ENCODE results near the gene GABRB1. TPM values are rescaled to one million over a fixed set of nuclear protein-coding genes. Genes with fewer than 3 reads are reported as not detected.

The GABRB1 gene
- total RNA-seq, 2 experiments from 2014 or later = not detected

GRCh38 chr4:47084795-47085194 is 53.4 kb downstream of the GABRB1 start:
- no peaks in the 10 kb centered on the region for H3K4me1 ChIP-seq (ENCODE audit: insufficient read depth, low read length, poor library complexity, severe bottlenecking)
- no peaks in the 10 kb centered on the region for H4K20me1 ChIP-seq (ENCODE audit: insufficient read depth, low read length)
- ChIA-PET POLR2A (no interaction called here), CTCF (ENCODE audit: unreplicated experiment) (interaction anchor here (1.2 kb wide), 1 partner anchor 37 kb away, joined by 3 read pairs; no protein-coding TSS in a partner anchor)
- H3K36me3 ChIP-seq (ENCODE audit: insufficient read depth, low read length) = no peaks in the 10 kb centered on the region
- H3K9me3 ChIP-seq (ENCODE audit: low read length) = no peaks in the 10 kb centered on the region
- no TSS peak for BruUV-seq (replicated peaks)
- H3K4me3 ChIP-seq (ENCODE audit: low read depth, low read length, poor library complexity, severe bottlenecking) = no peak overlapping the region
- DNase-seq (ENCODE audit: low spot score) = no peak
- H3K4me2 ChIP-seq (ENCODE audit: low read length) = no peak overlapping the region
- no peak overlapping the region for H3K27ac ChIP-seq (ENCODE audit: low read depth, low read length, poor library complexity, severe bottlenecking)
- TF ChIP-seq EZH2phosphoT487 (IDR thresholded peaks at IDR 0.05; ENCODE audit: borderline replicate concordance, low read depth, low read length) (no peak), CTCF (conservative IDR thresholded peaks at IDR 0.05; ENCODE audit: low read length) (no peak)
- intact Hi-C loops (cut with micrococcal nuclease; ENCODE audit: unreplicated experiment) = no loop called here
- no peaks in the 10 kb centered on the region for H3K9me2 ChIP-seq (ENCODE audit: insufficient read depth, low read length)
- H3K79me2 ChIP-seq (ENCODE audit: insufficient read depth, low read depth, low read length) = no peaks in the 10 kb centered on the region
- no peak overlapping the region for H2AFZ ChIP-seq (ENCODE audit: low read length)

GRCh38 chr4:47088298-47088697 is 56.9 kb downstream of the GABRB1 start:
- POLR2A ChIA-PET = interaction anchor here (0.8 kb wide), 1 partner anchor 20 kb away, joined by 3 read pairs; no protein-coding TSS in a partner anchor
- CTCF ChIA-PET (ENCODE audit: unreplicated experiment) = no interaction called here
- intact Hi-C loops (cut with micrococcal nuclease; ENCODE audit: unreplicated experiment) = no loop called here
- no peak for TF ChIP-seq CTCF (conservative IDR thresholded peaks at IDR 0.05; ENCODE audit: low read length)
- no peak for TF ChIP-seq EZH2phosphoT487 (IDR thresholded peaks at IDR 0.05; ENCODE audit: borderline replicate concordance, low read depth, low read length)
- BruUV-seq (replicated peaks) = no TSS peak
- Histone ChIP-seq H3K79me2 (ENCODE audit: insufficient read depth, low read depth, low read length) (no peaks in the 10 kb centered on the region), H3K9me3 (ENCODE audit: low read length) (no peaks in the 10 kb centered on the region), H3K27ac (ENCODE audit: low read depth, low read length, poor library complexity, severe bottlenecking) (no peak overlapping the region), H3K36me3 (ENCODE audit: insufficient read depth, low read length) (no peaks in the 10 kb centered on the region), H3K4me3 (ENCODE audit: low read depth, low read length, poor library complexity, severe bottlenecking) (no peak overlapping the region), H3K9me2 (ENCODE audit: insufficient read depth, low read length) (no peaks in the 10 kb centered on the region), H4K20me1 (ENCODE audit: insufficient read depth, low read length) (no peaks in the 10 kb centered on the region), H3K4me1 (ENCODE audit: insufficient read depth, low read length, poor library complexity, severe bottlenecking) (no peaks in the 10 kb centered on the region), H2AFZ (ENCODE audit: low read length) (no peak overlapping the region), H3K4me2 (ENCODE audit: low read length) (no peak overlapping the region)
- DNase-seq (ENCODE audit: low spot score) = no peak

- no TSS peak for BruUV-seq (replicated peaks)
- intact Hi-C loops (cut with micrococcal nuclease; ENCODE audit: unreplicated experiment) = no loop called here
- H3K9me2 ChIP-seq (ENCODE audit: insufficient read depth, low read length) = no peaks in the 10 kb centered on the region
- ChIA-PET CTCF (ENCODE audit: unreplicated experiment) (no interaction called here), POLR2A (no interaction called here)
- TF ChIP-seq EZH2phosphoT487 (IDR thresholded peaks at IDR 0.05; ENCODE audit: borderline replicate concordance, low read depth, low read length) (no peak), CTCF (conservative IDR thresholded peaks at IDR 0.05; ENCODE audit: low read length) (no peak)
- H3K36me3 ChIP-seq (ENCODE audit: insufficient read depth, low read length) = no peaks in the 10 kb centered on the region
- H4K20me1 ChIP-seq (ENCODE audit: insufficient read depth, low read length) = no peaks in the 10 kb centered on the region
- no peak for DNase-seq (ENCODE audit: low spot score)
- no peak overlapping the region for H3K4me3 ChIP-seq (ENCODE audit: low read depth, low read length, poor library complexity, severe bottlenecking)
- H3K27ac ChIP-seq (ENCODE audit: low read depth, low read length, poor library complexity, severe bottlenecking) = no peak overlapping the region
- H3K9me3 ChIP-seq (ENCODE audit: low read length) = no peaks in the 10 kb centered on the region
- no peak overlapping the region for H3K4me2 ChIP-seq (ENCODE audit: low read length)
- H2AFZ ChIP-seq (ENCODE audit: low read length) = no peak overlapping the region
- no peaks in the 10 kb centered on the region for H3K79me2 ChIP-seq (ENCODE audit: insufficient read depth, low read depth, low read length)
- H3K4me1 ChIP-seq (ENCODE audit: insufficient read depth, low read length, poor library complexity, severe bottlenecking) = no peaks in the 10 kb centered on the region
These were observed 64.5 kb downstream of the GABRB1 start for GRCh38 chr4:47095884-47096283.
